GM23338 (cell line): ENCODE measurements around the gene CTRB1.
"Not testable (repeated sequence)": the region's sequence is repeated elsewhere in the genome, so short reads cannot be mapped to it uniquely, and the experiment has no call there.

Source experiments
- CREB1 ChIP-seq: fragments of 250-450 bp; sonication (Bioruptor Pico); IDR thresholded peaks from 2 replicates; pipeline ENCODE4 v1.5.0; 2020; ENCODE audit warnings: low read depth, mild to moderate bottlenecking, moderate library complexity
- CTCF ChIP-seq, 2 experiments: fragments of 200-600 bp in 1 of 2; sonication (generic) in 1 of 2; conservative IDR thresholded peaks; 2 replicates each; pipeline versions ENCODE4 v1.5.1 to v1.6.1; 2016 to 2017; ENCODE audit warnings: antibody characterized with exemption in 2 of 2, low read depth in 2 of 2, mild to moderate bottlenecking in 2 of 2, moderate library complexity in 1 of 2
- ETS1 ChIP-seq: IDR thresholded peaks from 2 replicates; pipeline ENCODE4 v1.6.1; 2016; ENCODE audit warnings: antibody characterized with exemption
- EZH2 ChIP-seq: fragments of 200-600 bp; sonication (generic); IDR thresholded peaks from one replicate; pipeline ENCODE4 v1.8.0; 2017; ENCODE audit warnings: antibody characterized with exemption, mild to moderate bottlenecking, low read depth; ENCODE audit not compliant: unreplicated experiment
- EZH2phosphoT487 ChIP-seq: fragments of 200-600 bp; sonication (generic); IDR thresholded peaks from one replicate; pipeline ENCODE4 v1.8.1; 2018; ENCODE audit warnings: antibody characterized with exemption; ENCODE audit not compliant: unreplicated experiment
- JUNB ChIP-seq: IDR thresholded peaks from one replicate; pipeline ENCODE4 v1.6.1; 2016; ENCODE audit warnings: antibody characterized with exemption; ENCODE audit not compliant: unreplicated experiment
- NANOG ChIP-seq: IDR thresholded peaks from 2 replicates; pipeline ENCODE4 v1.6.1; 2016; ENCODE audit warnings: antibody characterized with exemption, borderline replicate concordance
- POLR2AphosphoS5 ChIP-seq: IDR thresholded peaks from 2 replicates; pipeline ENCODE4 v1.6.1; 2016; ENCODE audit warnings: antibody characterized with exemption, low read depth
- REST ChIP-seq: IDR thresholded peaks from one replicate; pipeline ENCODE4 v1.6.1; 2018; ENCODE audit warnings: antibody characterized with exemption; ENCODE audit not compliant: unreplicated experiment
- STAT1 ChIP-seq: IDR thresholded peaks from one replicate; pipeline ENCODE4 v1.6.1; 2016; ENCODE audit warnings: antibody characterized with exemption; ENCODE audit not compliant: unreplicated experiment
- ZNF114 ChIP-seq: fragments of 250-450 bp; sonication (Bioruptor Pico); IDR thresholded peaks from 2 replicates; pipeline ENCODE4 v1.5.0; 2020; ENCODE audit warnings: mild to moderate bottlenecking, moderate library complexity
- ZNF331 ChIP-seq: fragments of 250-450 bp; sonication (Bioruptor Pico); IDR thresholded peaks from 2 replicates; pipeline ENCODE4 v1.5.0; 2020; ENCODE audit warnings: low read depth, mild to moderate bottlenecking, moderate library complexity
- ZNF462 ChIP-seq: fragments of 250-450 bp; sonication (Bioruptor Pico); IDR thresholded peaks from 2 replicates; pipeline ENCODE4 v1.5.0; 2020; ENCODE audit warnings: mild to moderate bottlenecking, moderate library complexity

GRCh38 chr16:75205961-75206748 is 12.6 kb upstream of the CTRB1 start:
- not testable (repeated sequence) for TF ChIP-seq EZH2; CTCF (conservative IDR thresholded peaks at IDR 0.05; ENCODE audit: low read depth in 2 of 2); ZNF114 (CRISPR knock-in tag); POLR2AphosphoS5; REST; EZH2phosphoT487; CREB1 (CRISPR knock-in tag); ZNF331; JUNB; NANOG; ETS1; STAT1; ZNF462 (CRISPR knock-in tag)
